Upper lobe of left lung (tissue), 4 donors: ENCODE results near the gene MYMK.

ENCODE experiments used
- EP300 ChIP-seq, 4 donors: sonication (generic); formaldehyde crosslinking; IDR thresholded peaks; one replicate each; pipeline ENCODE4 v1.5.1; 2017; ENCODE audit warnings: antibody characterized with exemption in 4 of 4, control low read depth in 2 of 4
- POLR2A ChIP-seq, 4 donors: fragments of 450-650 bp; IDR thresholded peaks; one replicate each; pipeline ENCODE4 v1.5.1; 2016 to 2017; ENCODE audit warnings: antibody characterized with exemption in 4 of 4, mild to moderate bottlenecking in 2 of 4
- POLR2AphosphoS5 ChIP-seq, 2 donors: sonication (generic); formaldehyde crosslinking; IDR thresholded peaks; one replicate each; pipeline ENCODE4 v1.5.1; 2017; ENCODE audit warnings: antibody characterized with exemption in 2 of 2

DNA sequence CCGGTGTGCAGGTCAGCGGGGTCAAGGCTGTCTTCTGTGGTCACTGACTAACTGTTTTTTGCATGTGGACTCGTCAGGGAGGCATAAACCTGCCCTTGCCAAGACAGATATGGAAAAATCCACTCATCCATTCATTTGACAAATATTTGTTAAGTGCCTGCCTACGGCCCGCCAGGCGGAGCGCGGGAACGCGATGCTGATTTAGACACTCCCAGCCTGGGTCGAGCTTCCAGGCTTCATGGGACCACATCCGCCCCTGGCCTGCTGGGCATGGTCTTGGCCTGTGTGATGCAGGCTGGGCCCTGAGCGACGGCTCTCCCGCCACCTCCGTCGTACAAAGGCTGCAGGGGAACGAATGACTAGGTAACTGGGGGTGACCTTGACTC lies 18.1 kb downstream of the MYMK start:
- peak; percentile 31 to 41 for TF ChIP-seq POLR2AphosphoS5 (IDR thresholded peaks at IDR 0.05)
- TF ChIP-seq EP300 (IDR thresholded peaks at IDR 0.05), result no peak
- no peak for TF ChIP-seq POLR2A (IDR thresholded peaks at IDR 0.05)
